Trophoblast cell (in vitro differentiated cells and primary cell): ENCODE results near the gene EMILIN2.
A peak's percentile ranks its signal among the peaks of the same experiment; 100 is the strongest.
"Not testable (repeated sequence)": the region's sequence is repeated elsewhere in the genome, so short reads cannot be mapped to it uniquely, and the experiment has no call there.

Experiments
- DNase-seq, 2 donors: peaks; one replicate each; pipeline ENCODE4 v3.0.0-alpha.2; 2016
- H2AFZ ChIP-seq: 2 replicates; pipeline ENCODE4 v1.6.1; 2013; ENCODE audit warnings: low read length, moderate library complexity, mild to moderate bottlenecking; ENCODE audit not compliant: insufficient read depth, poor library complexity
- H2AK5ac ChIP-seq: 2 replicates; pipeline ENCODE4 v1.6.1; 2013; ENCODE audit warnings: mild to moderate bottlenecking, low read length
- H2BK120ac ChIP-seq: 2 replicates; pipeline ENCODE4 v1.6.1; 2013; ENCODE audit warnings: low read length, mild to moderate bottlenecking, moderate library complexity; ENCODE audit not compliant: insufficient read depth, poor library complexity
- H2BK12ac ChIP-seq: 2 replicates; pipeline ENCODE4 v1.6.1; 2013; ENCODE audit warnings: mild to moderate bottlenecking, low read length, moderate library complexity
- H2BK5ac ChIP-seq: 2 replicates; pipeline ENCODE4 v1.6.1; 2013; ENCODE audit warnings: low read length, low read depth, moderate library complexity, mild to moderate bottlenecking; ENCODE audit not compliant: poor library complexity
- H3K14ac ChIP-seq: 2 replicates; pipeline ENCODE4 v1.6.1; 2013; ENCODE audit warnings: mild to moderate bottlenecking, low read length
- H3K18ac ChIP-seq: 2 replicates; pipeline ENCODE4 v1.6.1; 2013; ENCODE audit warnings: mild to moderate bottlenecking, low read length
- H3K23ac ChIP-seq: 2 replicates; pipeline ENCODE4 v1.6.1; 2013; ENCODE audit warnings: low read length
- H3K27ac ChIP-seq: 2 replicates; pipeline ENCODE4 v1.5.1; 2013; ENCODE audit warnings: low read depth, mild to moderate bottlenecking, inconsistent platforms, low read length, moderate library complexity
- H3K27me3 ChIP-seq: 2 replicates; pipeline ENCODE4 v1.6.1; 2013; ENCODE audit warnings: inconsistent platforms, mild to moderate bottlenecking, low read length, moderate library complexity; ENCODE audit not compliant: insufficient read depth
- H3K36me3 ChIP-seq, 2 experiments: 1 replicate in 1 of 2; 2 replicates in 1 of 2; pipeline ENCODE4 v1.6.1; 2013; ENCODE audit warnings: low read length in 2 of 2, mild to moderate bottlenecking in 2 of 2, moderate library complexity in 1 of 2; ENCODE audit not compliant: insufficient read depth in 2 of 2, control insufficient read depth in 1 of 2
- H3K4ac ChIP-seq: 2 replicates; pipeline ENCODE4 v1.6.1; 2013; ENCODE audit warnings: low read depth, mild to moderate bottlenecking, low read length, moderate library complexity
- H3K4me1 ChIP-seq, 2 experiments: 1 replicate in 1 of 2; 2 replicates in 1 of 2; pipeline ENCODE4 v1.6.1; 2013; ENCODE audit warnings: low read length in 2 of 2, mild to moderate bottlenecking in 2 of 2, moderate library complexity in 1 of 2; ENCODE audit not compliant: insufficient read depth in 2 of 2, control insufficient read depth in 1 of 2
- H3K4me2 ChIP-seq: 2 replicates; pipeline ENCODE4 v1.6.1; 2013; ENCODE audit warnings: inconsistent platforms, mild to moderate bottlenecking, low read length, moderate library complexity
- H3K4me3 ChIP-seq: 2 replicates; pipeline ENCODE4 v1.5.1; 2013; ENCODE audit warnings: mild to moderate bottlenecking, low read depth, low read length, inconsistent platforms
- H3K79me1 ChIP-seq: one replicate; pipeline ENCODE4 v1.6.1; 2013; ENCODE audit warnings: low read length
- H3K79me2 ChIP-seq: 2 replicates; pipeline ENCODE4 v1.6.1; 2013; ENCODE audit warnings: low read length, mild to moderate bottlenecking; ENCODE audit not compliant: control insufficient read depth, insufficient read depth, poor library complexity
- H3K9ac ChIP-seq: 2 replicates; pipeline ENCODE4 v1.6.1; 2013; ENCODE audit warnings: mild to moderate bottlenecking, low read length
- H3K9me3 ChIP-seq: 2 replicates; pipeline ENCODE4 v1.6.1; 2013; ENCODE audit warnings: low read depth, mild to moderate bottlenecking, control low read depth, inconsistent platforms, low read length; ENCODE audit not compliant: insufficient read depth
- H4K12ac ChIP-seq: 2 replicates; pipeline ENCODE4 v1.6.1; 2013; ENCODE audit warnings: low read depth, mild to moderate bottlenecking, low read length, moderate library complexity
- H4K8ac ChIP-seq: 2 replicates; pipeline ENCODE4 v1.6.1; 2013; ENCODE audit warnings: low read depth, mild to moderate bottlenecking, low read length, moderate library complexity
- H4K91ac ChIP-seq: one replicate; pipeline ENCODE4 v1.6.1; 2013; ENCODE audit warnings: low read depth, mild to moderate bottlenecking, low read length, moderate library complexity
- WGBS: extraction: QIAGEN DNeasy Blood & Tissue Kit; methylation state at CpG from one replicate; pipeline ENCODE4 v1.1.7; 2013; ENCODE audit warnings: missing lambda C conversion rate; ENCODE audit not compliant: insufficient read length, insufficient coverage; ENCODE audit errors: extremely low coverage; 5-methylcytosine and 5-hydroxymethylcytosine counted together

Gene EMILIN2

DNA sequence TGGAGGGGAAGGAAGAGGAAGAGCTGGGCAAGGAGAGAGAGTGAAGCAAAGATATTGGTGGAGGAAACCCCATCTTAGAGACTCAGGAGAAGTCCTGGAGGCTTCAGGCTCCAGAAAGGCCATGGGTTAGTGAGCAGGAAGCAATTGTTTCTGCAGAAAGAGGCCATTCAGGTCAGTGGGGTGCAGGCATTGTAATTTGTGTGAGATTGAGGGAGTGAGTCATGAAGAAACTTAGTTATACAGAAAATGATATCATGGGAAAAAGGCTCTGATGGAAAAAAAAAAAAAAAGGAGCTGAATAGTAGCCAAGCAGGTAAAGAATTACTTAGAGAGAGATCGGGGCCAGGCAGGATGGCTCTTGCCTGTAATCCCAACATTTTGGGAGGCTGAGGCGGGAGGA, 4.0 kb downstream of the EMILIN2 start:
- H2AK5ac ChIP-seq, result no peak overlapping the region
- H3K4me1 ChIP-seq, result peaks cover 25 to 27% of the 10 kb centered on the region in 2 experiments
- DNase-seq, result no peak
- no peak overlapping the region for H2AFZ ChIP-seq
- no peak overlapping the region for H4K12ac ChIP-seq
- no peaks in the 10 kb centered on the region for H3K27me3 ChIP-seq
- no peak overlapping the region for H4K8ac ChIP-seq
- no peak overlapping the region for H3K4me2 ChIP-seq
- H3K14ac ChIP-seq, result no peak overlapping the region
- H3K18ac ChIP-seq, result no peak overlapping the region
- H3K79me2 ChIP-seq, result peaks cover 13% of the 10 kb centered on the region
- no peak overlapping the region for H2BK5ac ChIP-seq
- no peak overlapping the region for H2BK120ac ChIP-seq
- no peak overlapping the region for H3K27ac ChIP-seq
- no peak overlapping the region for H4K91ac ChIP-seq
- H3K4me3 ChIP-seq, result no peak overlapping the region
- no peak overlapping the region for H2BK12ac ChIP-seq
- H3K9ac ChIP-seq, result no peak overlapping the region
- peaks cover 21% of the 10 kb centered on the region for H3K79me1 ChIP-seq
- no peaks in the 10 kb centered on the region for H3K9me3 ChIP-seq
- WGBS, result no CpG with 5 or more reads among the region's 2 CpGs
- peaks cover 0 to 3% of the 10 kb centered on the region in 2 experiments for H3K36me3 ChIP-seq
- H3K23ac ChIP-seq, result no peak overlapping the region
- no peak overlapping the region for H3K4ac ChIP-seq

DNA sequence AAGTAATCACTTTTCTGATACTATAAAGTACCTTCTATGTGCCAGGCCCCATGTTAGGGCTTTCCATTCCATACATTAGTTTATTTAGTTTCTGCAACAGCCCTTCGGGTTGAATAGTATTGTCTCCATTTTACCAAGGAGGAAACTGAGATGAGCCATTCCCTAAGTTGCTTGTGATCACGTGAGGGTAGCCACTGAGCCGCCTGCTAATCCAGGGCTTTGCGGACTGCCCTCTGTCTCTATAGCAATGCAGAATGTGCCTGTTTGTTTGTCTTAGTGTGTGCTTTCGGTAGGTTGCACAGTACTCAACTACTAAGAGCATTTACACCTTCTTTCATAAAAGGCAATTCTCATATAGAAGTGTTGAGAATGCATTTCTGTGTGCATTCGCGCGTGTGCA, 5.0 kb downstream of the EMILIN2 start:
- H3K4me3 ChIP-seq, result no peak overlapping the region
- no peaks in the 10 kb centered on the region for H3K27me3 ChIP-seq
- no peak overlapping the region for H2BK120ac ChIP-seq
- no peak overlapping the region for H2AFZ ChIP-seq
- H3K27ac ChIP-seq, result no peak overlapping the region
- DNase-seq, result no peak
- H3K14ac ChIP-seq, result no peak overlapping the region
- H2BK12ac ChIP-seq, result no peak overlapping the region
- H3K9ac ChIP-seq, result no peak overlapping the region
- no peak overlapping the region for H2AK5ac ChIP-seq
- peaks cover 13% of the 10 kb centered on the region for H3K79me2 ChIP-seq
- no peak overlapping the region for H3K4ac ChIP-seq
- H3K23ac ChIP-seq, result no peak overlapping the region
- no peak overlapping the region for H3K18ac ChIP-seq
- no peak overlapping the region for H3K4me2 ChIP-seq
- H4K12ac ChIP-seq, result no peak overlapping the region
- H3K4me1 ChIP-seq, result peaks cover 28 to 33% of the 10 kb centered on the region in 2 experiments
- WGBS, result no CpG with 5 or more reads among the region's 8 CpGs
- H3K36me3 ChIP-seq, result peaks cover 0 to 3% of the 10 kb centered on the region in 2 experiments
- H3K9me3 ChIP-seq, result no peaks in the 10 kb centered on the region
- peaks cover 24% of the 10 kb centered on the region for H3K79me1 ChIP-seq
- H2BK5ac ChIP-seq, result no peak overlapping the region
- no peak overlapping the region for H4K8ac ChIP-seq
- no peak overlapping the region for H4K91ac ChIP-seq

DNA sequence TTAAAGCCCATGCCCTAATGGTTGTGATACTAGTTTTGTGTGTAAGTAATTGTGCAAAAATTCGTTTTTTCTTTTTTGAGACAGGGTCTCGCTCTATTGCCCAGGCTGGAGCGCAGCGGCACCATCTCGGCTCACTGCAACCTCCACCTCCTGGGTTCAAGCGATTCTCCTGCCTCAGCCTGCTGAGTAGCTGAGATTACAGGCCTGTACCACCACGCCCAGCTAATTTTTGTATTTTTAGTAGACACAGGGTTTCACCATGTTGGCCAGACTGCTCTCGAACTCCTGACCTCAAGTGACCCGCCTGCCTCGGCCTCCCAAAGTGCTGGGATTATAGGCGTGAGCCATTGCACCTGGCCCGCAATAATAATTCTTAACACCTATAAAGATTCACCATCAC, 5.7 kb downstream of the EMILIN2 start:
- not testable (repeated sequence) for H2BK5ac ChIP-seq, H3K4me2 ChIP-seq, H3K18ac ChIP-seq, H3K4ac ChIP-seq, H3K9ac ChIP-seq, H3K36me3 ChIP-seq, H3K79me2 ChIP-seq, H3K14ac ChIP-seq, DNase-seq, H3K9me3 ChIP-seq, H3K4me3 ChIP-seq, H3K27me3 ChIP-seq, H4K12ac ChIP-seq, H4K91ac ChIP-seq, H3K23ac ChIP-seq, H4K8ac ChIP-seq, H2AFZ ChIP-seq, H3K27ac ChIP-seq, H2BK12ac ChIP-seq, H2AK5ac ChIP-seq, H2BK120ac ChIP-seq
- Histone ChIP-seq H3K79me1 (peaks cover 21% of the 10 kb centered on the region), H3K4me1 (peaks cover 30 to 35% of the 10 kb centered on the region in 2 experiments)
- WGBS, result no CpG with 5 or more reads among the region's 12 CpGs

DNA sequence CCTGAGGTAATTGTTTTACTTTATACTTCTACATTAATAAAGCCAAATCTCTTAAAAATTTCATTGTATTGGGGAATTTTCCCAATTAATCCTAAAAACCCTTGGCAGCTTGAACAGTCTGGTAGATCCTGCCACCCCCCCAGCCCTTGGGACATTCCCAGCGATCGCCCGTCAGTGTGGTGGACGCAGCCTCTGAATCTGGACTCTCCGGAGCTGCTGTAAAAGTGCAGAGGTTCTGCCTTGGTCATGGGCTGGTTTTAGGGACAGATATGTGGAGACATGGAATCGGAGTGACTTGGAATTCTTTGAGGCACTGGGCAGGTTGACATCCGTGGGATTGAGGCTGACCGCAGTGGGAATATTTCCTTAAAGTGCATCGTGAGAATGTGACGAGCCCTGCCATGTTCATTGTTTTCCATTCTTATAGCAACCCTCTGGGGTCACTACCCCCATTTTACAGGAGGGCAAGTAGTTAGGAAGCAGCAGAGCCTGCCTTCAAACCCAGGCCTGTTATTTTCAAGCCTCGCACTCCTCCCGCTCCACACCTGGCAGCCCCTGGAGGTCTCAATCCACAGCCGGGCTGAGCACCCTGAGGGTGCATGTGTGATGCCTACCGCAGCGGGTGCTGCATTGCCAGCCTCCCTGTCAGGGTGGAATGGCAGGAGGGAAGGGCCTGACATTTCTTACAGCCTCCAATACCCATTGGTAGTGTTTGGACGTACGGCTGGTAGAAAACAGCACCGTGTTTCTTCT, 6.5 kb downstream of the EMILIN2 start:
- no peak for DNase-seq

More for the DNA sequence above, 6.5 kb downstream of the EMILIN2 start:
- Histone ChIP-seq H3K4ac (no peak overlapping the region), H4K91ac (peak overlapping the region; percentile 36), H3K36me3 (peaks cover 0 to 3% of the 10 kb centered on the region in 2 experiments), H2BK120ac (no peak overlapping the region), H3K9ac (no peak overlapping the region), H3K4me2 (peak overlapping the region; percentile 13), H3K4me1 (peaks cover 33 to 39% of the 10 kb centered on the region in 2 experiments), H3K23ac (no peak overlapping the region), H3K18ac (peak overlapping the region; percentile 3), H4K8ac (no peak overlapping the region), H4K12ac (no peak overlapping the region), H3K79me2 (peaks cover 4% of the 10 kb centered on the region), H2AK5ac (no peak overlapping the region), H3K9me3 (no peaks in the 10 kb centered on the region), H3K27ac (peak overlapping the region; percentile 33), H2BK5ac (no peak overlapping the region), H3K27me3 (no peaks in the 10 kb centered on the region), H2BK12ac (peak overlapping the region; percentile 37), H3K14ac (no peak overlapping the region), H2AFZ (no peak overlapping the region), H3K79me1 (peaks cover 16% of the 10 kb centered on the region), H3K4me3 (no peak overlapping the region)
- no CpG with 5 or more reads among the region's 18 CpGs for WGBS
